GM21390 (cell line): ENCODE measurements around the gene SETX.

ENCODE experiments used
- ATAC-seq: cut with Tn5 transposase; IDR thresholded peaks from one replicate; pipeline ENCODE4 v1.9.1; 2021; ENCODE audit not compliant: unreplicated experiment

The SETX gene

GRCh38 chr9:132240841-132241482 is 113.8 kb downstream of the SETX start:
- peak; percentile 69 for ATAC-seq

- no peak for ATAC-seq
Observed at GRCh38 chr9:132239999-132240840, 114.6 kb downstream of the SETX start.

- no peak for ATAC-seq
Observed at GRCh38 chr9:132239518-132239917, 115.3 kb downstream of the SETX start.

DNA sequence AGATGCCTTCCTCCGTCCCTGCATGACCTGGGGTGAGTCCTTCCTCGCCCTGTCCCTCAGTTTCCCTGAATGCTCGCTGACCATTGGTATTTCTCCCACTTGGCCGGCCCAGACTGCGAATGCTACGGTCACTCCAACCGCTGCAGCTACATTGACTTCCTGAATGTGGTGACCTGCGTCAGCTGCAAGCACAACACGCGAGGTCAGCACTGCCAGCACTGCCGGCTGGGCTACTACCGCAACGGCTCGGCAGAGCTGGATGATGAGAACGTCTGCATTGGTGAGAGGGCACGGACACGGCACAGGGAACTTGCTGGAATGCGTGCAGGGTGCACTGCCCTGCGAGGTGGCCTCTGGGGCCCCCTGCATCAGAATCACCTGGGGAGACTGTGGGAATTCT is 115.8 kb downstream of the SETX start:
- ATAC-seq: no peak

DNA sequence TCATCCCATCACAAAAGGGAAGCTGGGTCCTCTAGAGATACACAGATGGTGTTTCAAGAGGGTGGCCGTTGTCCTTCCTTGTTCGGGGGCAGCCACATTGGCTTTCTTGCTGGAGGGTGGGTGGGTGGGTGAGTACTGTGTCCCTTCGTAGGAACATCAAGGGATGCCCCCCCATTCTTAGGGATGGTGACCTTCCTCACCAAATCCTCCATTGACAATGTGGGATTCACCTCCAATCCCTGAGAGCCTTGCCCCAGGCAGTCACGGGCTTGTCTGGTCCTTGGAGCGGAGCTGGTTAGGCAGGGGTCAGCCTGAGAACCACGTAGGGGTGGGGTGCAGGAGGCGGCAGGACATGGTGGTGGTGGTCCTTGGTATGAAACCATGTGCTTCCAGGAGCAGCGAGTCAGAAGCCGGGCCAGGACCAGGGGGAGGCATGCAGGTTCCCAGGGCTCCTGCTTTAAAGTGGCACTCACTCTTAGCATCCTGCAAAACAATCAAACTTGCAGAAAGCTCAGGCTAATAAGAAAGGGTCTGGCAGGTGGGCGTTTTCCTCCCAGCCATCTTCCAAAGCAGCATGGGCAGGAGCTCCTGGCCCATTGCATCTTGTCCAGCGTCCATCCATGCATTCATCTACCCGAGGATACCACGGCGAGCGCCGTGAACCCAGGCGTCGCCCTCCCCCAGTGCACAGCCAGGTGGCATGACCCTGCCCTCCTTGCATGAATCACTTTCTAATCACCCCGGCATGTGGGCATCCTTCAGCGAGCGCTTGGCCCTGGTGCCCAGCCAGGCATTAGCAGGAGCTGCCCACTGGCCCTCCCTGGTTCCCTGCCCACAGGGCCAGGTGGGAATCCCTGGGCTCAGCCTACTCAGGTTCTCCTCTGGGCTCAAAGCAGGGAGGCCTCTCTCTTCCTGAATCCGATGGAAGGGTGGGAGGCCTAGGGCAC is 116.5 kb downstream of the SETX start:
- ATAC-seq: no peak

DNA sequence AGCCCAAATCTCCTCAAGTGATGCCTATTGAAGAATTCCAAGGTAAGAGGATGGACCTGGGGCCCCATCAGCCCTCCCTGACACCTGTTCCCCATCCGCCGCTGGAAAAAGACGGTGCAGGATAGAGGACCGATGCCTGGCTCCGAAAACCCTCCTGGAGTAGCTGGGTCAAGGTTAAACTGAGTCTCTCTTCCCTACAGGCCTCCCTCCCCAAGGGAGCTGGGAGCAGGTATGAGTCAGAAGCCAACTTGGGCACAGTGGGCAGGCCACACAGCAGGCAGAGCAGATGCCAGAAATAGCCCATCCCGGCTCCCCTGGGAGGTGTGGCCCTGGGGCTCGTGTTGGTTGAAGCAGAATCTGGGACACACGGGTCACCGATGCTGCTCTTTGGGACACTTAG is 117.3 kb downstream of the SETX start:
- ATAC-seq: no peak

- no peak for ATAC-seq
Observed at GRCh38 chr9:132236662-132237311, 118.0 kb downstream of the SETX start.

- no peak for ATAC-seq
Observed at GRCh38 chr9:132235894-132236661, 118.7 kb downstream of the SETX start.

DNA sequence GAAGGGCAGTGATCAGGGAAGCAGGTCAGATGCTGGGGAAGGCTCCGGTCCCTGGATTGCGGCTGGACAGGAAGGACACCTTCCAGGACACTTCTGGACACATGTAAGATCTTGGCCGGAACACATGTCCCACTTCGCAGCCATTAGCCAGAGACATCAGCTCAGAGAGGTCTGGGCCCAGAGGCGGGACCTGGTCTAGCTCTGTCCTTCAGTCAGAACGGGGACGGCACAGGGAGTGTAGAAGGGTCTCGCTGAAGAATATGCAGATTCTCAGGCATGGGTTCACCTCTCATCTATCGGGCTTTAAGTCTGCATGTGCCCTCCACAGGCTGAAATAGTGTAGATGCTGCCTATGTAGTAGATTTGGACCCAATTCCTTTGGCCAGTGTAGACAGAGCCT is 119.7 kb downstream of the SETX start:
- ATAC-seq: no peak

- ATAC-seq: no peak
Observed at GRCh38 chr9:132234535-132234934, 120.3 kb downstream of the SETX start.

- no peak for ATAC-seq
Observed at GRCh38 chr9:132233138-132233537, 121.6 kb downstream of the SETX start.

GRCh38 chr9:132232522-132232921 is 122.3 kb downstream of the SETX start:
- ATAC-seq: no peak

GRCh38 chr9:132231019-132231701 is 123.6 kb downstream of the SETX start:
- ATAC-seq: no peak

- ATAC-seq: no peak
Observed at GRCh38 chr9:132230605-132231004, 124.2 kb downstream of the SETX start.

GRCh38 chr9:132228062-132228461 is 126.7 kb downstream of the SETX start:
- ATAC-seq: no peak

DNA sequence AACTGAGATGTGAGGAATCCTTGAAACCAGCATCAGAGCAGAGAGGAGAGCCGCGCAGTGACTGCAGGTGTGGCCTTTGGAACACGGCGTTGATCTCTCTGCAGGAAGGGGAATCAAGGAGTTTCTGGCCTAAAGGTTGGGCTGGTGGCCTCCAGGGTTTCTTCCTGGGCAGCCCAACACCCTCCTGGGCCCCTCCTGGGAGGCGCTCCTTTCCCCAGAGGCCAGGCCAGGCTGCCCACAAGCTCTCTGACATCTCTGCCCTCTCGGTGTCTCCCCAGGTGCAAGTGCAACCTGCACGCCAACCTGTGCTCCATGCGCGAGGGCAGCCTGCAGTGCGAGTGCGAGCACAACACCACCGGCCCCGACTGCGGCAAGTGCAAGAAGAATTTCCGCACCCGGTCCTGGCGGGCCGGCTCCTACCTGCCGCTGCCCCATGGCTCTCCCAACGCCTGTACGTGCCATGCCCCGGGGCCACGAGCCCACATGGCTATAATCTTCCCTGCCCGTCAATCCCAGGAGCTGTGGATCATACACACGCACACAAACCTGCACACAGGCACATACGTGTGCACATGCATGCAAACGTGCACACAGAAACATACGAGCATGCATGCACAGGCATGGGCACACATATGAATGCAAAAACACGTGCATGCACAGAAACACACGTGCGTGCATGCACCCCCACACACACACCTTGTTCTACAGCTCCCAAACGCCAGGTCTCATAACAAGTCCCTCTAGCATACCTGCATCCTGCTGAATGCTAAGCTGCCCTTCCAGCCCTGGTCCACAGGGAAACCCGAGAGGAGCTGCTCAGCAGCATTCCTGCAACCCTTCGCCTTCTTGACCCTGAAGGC is 128.0 kb downstream of the SETX start:
- ATAC-seq: no peak

GRCh38 chr9:132224645-132225044 is 130.1 kb downstream of the SETX start:
- ATAC-seq: no peak

- no peak for ATAC-seq
Observed at GRCh38 chr9:132221941-132222340, 132.8 kb downstream of the SETX start.

- ATAC-seq: no peak
Observed at GRCh38 chr9:132218208-132218607, 136.6 kb downstream of the SETX start.
